Activated naive CD4-positive, alpha-beta T cell treated with Interleukin-2 at 50 U/mL for 16 hours (primary cell): ENCODE results near the gene PDCL3.
A peak's percentile ranks its signal among the peaks of the same experiment; 100 is the strongest.

Experiments
- DNase-seq: peaks from one replicate; pipeline ENCODE4 v3.0.0-alpha.2; 2020

Gene PDCL3

DNA sequence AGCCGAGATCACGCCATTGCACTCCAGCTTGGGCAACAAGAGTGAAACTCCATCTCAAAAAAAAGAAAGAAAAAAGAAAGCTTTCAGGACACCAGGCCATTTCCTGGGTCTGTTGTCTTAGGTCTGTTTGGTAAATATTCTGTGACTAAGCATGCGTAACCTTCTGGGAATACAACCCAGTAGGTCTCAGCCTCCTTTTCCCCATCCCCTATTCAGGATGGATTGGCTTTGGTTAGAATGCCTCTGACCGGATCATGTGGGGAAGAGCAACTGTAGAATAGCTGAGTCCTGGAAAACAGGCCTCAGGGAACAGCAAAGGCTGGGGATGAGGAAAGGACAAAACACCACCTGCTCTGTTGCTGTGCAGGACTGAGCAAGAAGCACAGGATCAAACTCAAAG, 1.6 kb upstream of the PDCL3 start:
- DNase-seq = no peak

DNA sequence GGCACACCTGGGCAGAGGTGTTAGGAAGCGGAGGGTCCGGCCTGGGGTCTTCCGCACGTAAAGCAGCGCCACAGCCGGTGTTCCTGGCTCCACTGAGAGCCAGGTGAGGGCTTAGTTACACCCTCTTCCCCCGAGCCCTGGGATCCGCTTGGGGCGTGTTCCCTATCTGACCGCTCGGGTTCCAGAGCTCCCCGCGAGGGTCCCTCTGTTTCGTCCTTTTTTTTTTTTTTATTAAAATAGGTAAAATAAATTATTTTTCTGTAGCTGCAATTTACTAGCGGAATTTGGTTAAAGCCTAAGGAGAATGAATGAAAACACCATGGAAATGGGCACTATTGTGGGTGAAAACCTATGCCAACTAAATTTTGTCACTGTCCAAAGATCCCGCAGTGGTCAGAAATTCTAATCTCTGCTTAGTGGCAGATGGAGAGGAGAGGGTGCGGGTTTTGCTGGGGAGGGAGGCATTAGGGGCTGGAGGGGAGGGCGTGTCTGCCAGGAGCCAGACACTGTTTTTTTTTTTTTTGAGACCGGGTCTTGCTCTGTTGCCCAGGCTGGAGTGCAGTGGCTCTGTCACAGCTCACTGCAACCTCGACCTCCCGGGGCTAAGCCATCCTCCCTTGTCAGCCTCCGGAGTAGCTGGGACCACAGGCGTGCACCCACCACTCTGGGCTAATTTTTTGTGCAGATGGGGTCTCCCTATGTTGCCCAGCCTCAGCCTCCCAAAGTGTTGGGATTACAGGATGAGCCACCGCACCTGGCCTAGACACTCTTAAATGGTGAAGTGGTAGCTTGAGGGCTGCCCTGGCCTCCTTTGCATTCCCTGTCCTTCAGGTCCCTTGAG, 834 bp downstream of the PDCL3 start:
- no peak for DNase-seq

DNA sequence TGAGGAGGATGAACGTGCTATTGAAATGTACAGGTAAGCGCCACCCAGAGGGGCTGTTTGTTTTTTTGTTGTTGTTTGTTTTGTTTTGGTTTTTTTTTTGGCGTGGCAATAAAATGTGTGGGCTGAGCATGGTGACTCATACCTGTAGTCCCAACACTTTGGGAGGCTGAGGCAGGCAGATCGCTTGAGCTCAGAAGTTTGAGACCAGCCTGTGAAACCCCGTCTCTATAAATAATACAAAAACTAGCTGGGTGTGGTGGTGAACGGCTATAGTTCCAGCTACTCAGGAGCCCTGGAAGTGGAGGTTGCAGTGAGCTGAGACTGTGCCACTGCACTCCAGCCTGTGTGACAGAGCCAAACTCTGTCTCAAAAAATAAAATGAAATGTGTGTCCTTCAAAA, 6.2 kb downstream of the PDCL3 start:
- DNase-seq = no peak

DNA sequence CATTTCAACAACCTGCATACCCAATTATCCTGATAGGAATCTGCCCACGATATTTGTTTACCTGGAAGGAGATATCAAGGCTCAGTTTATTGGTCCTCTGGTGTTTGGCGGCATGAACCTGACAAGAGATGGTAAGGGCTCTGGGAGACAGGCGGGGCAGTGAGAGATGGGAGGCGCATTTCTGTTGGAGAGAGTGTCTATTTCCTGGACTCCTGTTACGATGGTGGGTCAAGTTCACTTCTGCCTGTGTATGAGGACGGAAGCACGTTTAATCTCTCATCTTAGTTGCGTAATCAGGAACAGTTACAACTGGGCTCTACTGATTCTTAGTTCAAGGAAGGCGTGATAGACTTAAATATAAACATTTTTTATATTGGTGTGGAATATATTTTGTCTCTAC, 8.9 kb downstream of the PDCL3 start:
- DNase-seq = no peak

DNA sequence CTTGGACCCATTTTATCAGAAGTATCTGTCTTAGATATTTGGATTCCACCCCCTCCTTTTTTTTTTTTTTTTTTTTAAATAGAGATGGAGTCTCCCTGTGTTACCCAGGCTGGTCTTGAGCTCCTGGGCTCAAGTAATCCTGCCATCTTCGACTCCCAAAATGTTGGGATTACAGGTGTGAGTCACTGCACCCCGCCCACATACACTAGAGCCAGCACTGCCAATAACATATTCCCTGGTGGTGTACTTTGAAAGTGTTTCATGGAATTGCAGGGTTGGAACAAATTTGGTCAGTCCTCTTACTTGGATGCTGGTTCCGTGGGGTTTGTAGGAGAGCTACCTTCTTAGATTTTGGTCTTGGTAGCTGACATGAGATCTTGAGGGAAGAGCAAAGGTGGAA, 15.0 kb downstream of the PDCL3 start:
- DNase-seq = no peak

DNA sequence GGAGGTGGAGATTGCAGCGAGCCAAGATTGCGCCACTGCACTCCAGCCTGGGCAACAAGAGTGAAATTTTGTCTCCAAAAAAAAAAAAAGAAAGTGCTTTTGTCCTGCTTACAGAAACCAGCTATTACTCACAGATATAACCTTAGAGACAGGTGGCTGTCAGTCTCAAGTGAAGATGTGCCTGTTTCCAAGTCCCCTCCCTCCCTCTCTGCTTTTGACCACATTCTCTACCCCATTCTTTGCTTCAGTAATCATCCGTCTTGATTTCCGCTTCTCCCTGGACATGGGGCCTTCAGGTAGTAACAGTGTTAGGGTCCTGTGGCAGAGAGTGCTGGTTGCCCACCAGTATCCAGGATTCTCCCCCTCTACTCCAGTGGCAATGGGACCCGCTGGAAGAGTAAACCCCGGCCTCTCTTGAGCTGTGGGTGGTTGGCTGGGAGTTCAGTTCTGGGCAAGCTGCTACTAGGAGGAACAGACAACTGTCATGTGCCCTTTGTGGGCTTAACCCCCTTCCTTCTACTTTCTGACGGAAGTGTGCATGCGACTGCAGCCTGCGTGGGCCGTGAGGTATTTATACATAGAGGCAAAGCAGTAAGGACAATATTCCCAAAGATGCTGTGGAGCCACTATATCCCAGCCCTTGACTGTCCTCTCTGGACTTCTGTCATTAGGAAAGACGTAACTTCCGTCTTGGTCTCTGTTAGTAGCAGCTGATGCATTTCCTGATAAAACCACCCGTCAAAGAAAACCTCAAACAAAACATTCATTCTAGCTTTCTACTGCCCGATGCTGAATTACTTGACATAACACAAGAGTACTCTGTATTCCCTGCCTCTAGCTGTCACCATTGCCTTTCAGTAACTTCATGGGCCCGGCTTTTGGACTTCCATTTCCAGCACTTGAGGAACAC, 17.8 kb downstream of the PDCL3 start:
- peak; percentile 43 for DNase-seq

DNA sequence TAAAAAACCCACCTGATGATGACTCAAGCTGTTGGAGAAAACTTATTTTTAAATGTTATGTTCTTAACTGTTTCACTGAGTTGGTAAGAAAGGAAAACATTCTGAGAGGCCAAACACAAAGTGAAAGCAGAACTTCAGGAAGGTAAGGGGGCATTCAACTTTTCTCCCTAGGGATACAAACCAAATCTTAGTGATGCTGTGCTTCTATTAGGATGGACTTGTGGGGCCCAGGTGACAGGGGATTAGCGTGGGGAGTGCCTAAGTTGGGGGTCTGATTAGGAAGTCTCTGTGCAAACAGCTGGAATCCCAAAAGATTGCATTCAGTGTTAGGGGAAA, 18.5 kb downstream of the PDCL3 start:
- DNase-seq = no peak

DNA sequence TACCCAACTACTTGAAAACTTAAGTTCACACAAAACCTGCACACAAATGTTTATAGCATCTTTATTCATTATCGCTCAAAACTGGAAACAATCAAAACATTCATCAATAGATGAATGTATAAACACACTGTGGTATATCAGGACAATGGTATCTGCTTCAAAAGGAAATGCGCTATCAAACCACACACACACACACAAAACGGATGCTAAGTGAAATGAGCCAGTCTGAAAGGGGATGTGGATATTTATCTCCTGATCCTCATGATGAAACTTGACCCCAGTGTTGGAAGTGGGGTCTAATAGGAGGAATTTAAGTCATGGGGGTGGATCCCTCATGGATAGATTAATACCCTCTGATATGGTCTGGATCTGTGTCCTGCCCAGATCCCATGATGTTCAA, 22.0 kb downstream of the PDCL3 start:
- DNase-seq = no peak

DNA sequence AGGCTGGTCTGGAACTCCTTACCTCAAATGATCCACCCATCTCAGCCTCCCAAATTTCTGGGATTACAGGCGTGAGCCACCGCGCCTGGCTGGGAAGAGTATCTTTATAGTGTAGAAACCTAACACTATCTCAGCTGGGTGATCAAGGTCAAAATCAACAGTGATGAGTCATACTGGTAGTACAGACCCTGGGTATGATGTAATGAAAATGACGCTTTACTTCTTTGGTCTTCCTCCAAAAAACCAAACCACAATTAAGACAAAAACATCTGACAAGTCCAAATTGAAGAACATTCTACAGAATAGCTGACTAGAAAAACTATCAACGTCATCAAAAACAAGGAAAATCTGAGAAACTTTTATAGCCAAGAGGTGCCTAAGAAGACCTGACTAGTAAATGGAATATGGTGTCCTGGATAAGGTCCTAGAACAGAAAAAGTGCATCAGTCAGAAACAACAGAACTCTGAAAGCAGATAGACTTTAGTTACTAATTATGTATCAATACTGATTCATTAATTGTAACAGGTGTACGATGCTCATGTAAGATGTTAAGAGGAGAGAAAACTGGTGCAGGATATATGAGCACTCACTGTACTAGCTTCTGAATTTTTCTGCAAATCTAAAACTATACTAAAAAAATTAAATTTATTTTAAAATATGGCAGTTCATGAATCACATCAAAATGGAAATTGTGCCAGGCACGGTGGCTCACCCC, 25.4 kb downstream of the PDCL3 start:
- peak; percentile 12 for DNase-seq

DNA sequence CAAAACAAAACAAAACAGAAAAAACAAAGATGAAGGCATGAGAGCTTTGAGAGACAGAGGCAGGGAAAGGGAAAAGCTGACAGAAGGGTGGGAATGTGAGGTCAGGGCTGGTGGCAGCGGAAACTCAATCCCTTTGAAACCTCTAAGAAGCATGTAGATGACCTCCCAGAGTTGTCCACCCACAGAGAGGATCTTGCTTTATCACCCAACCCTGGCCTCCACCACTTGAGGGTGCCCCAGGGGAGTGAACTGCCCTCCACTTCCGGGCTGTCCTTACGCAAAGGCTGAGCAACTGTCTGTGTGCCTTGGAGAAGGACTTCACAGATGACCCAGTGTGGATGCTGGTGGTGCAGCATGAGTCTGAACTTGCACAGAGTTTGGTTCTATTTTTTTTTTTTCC, 26.7 kb downstream of the PDCL3 start:
- DNase-seq = no peak

DNA sequence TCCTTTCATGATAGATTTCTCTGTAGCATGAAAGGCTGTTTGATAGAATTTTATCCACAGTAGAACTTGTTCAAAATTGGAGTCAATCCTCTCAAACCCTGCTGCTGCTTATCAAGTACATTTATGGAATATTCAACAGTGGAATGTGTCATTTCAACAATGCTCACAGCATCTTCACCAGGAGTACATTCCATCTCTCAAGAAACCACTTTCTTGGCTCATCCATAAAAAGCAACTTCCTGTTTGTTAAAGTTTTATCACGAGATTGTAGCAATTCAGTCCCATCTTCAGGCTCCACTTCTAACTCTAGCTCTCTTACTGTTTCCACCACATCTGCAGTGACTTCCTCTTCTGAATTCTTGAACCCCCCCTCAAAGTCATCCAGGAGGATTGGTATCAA, 29.4 kb downstream of the PDCL3 start:
- no peak for DNase-seq

DNA sequence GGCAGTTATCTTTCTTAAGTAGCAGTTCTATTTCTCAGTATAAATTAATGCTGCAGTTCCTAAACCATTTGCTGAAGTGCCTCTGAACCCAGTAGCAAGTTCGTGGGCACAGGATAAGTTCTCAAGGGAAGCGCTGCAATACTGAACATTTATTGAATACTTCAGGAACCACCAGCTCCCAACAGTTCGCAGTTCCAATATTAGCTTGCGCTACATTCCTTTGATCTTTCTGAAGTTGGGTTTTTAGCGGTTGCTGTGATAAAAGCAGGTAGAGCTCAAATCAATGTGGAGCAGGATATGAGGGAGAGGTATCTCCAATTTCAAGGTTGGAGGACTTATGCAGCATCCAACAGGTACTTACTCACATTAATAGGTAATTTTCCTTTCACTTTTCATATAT, 33.7 kb downstream of the PDCL3 start:
- DNase-seq = no peak

DNA sequence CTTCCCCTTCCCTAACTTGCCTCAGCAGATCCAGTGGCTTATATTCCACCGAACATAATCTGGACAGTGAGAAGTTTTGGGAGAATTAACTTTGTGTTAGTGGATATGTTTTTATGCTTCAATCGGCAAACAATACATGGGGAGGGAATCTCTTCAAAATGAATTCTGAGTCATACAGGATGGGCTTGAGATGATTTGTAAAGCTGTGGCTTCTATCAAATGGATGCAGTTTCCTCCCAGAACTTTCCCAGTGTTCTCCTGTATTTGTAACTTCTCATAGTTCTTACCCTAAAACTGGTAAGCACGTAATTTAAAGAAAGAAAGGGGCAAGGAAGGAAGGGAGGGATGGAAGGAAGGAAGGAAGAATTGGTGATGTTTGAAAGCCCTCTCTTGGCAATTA, 36.8 kb downstream of the PDCL3 start:
- no peak for DNase-seq

DNA sequence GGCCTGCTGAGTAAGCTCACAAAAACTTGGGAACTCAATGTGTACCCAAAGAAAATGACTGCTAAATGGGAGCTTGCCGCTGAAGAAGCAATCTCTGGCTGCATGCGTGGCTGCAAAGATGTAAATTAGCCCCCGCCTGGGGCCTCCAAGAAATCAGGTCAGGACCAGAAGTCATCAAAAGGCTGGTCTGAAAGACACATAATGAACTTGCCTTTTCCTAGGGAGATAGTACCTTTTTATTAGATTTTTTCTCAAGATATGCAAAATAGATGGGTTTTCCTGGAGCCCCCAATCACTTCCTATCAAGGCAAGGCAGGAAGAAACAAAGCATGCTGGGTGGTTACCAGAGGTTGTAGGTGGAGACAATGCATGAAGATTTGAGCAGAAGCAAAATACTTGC, 38.9 kb downstream of the PDCL3 start:
- no peak for DNase-seq

DNA sequence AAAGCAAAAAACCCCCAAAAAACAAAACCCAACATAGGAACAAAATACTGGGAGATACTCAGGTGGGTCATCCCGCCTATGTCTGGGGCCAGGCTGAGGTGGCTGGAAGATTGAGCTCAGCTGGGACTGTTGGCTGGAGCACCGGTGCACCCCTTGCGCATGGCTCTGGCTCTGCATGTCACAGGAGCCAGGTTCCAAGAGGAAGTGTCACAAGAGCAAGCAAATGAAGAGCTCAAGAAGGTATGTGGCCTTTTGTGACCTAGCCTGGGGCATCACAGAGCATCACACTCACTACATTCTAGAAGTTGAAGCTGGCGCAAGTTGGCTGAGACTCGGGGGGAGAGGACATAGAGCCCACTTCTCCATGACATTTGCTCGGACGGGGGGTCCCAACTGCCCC, 40.6 kb downstream of the PDCL3 start:
- DNase-seq = no peak

DNA sequence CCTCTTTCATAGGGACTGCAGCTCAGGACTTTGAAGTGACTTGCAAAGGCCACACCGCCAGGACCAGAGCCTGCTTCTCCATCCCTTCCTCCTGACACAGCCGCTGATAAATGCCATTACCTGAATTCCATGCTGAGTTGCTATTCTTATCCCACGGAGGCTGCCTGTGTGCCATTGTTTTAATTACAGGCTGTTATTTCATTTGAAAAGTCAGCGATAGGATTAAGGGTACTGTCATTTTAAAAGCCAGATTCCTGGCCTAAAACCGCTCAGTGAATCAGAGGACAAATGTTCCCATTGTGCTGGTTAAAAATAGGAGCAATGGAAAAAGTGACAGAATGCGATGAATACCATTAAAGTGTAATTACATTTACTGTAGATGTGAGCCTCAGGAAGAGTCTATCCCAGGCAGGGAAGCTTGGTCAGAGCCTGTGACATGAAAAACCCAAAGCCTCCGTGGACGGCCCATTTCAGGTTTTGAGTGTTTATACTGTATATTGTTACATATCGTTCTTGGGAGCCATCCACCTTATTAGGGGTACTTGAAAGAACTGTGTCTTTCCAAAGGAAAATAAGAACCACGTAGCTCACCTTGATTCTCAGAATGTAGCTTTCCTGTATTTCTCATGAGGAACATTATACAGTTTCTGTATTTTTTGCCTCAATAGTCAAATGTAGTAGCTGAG, 41.3 kb downstream of the PDCL3 start:
- no peak for DNase-seq

DNA sequence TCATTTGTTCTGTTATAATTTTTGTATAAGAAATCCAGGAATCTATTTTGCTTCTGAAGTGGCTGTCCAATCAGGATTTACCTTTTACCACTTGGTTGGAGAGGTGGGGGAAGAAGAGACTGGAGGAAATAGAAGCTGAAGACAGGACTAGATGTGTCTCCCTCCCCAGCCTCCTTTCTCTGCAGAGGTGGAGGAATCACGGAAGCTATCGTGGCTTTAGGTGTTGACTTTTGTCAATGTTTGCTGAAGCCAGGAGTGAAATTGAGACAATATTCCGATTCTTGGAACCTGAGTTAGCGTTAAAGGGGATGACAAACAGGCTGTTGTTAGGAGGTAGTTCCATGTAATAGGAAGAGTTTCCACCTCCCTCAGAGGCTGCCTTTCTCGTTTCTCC, 43.5 kb downstream of the PDCL3 start:
- DNase-seq = no peak

DNA sequence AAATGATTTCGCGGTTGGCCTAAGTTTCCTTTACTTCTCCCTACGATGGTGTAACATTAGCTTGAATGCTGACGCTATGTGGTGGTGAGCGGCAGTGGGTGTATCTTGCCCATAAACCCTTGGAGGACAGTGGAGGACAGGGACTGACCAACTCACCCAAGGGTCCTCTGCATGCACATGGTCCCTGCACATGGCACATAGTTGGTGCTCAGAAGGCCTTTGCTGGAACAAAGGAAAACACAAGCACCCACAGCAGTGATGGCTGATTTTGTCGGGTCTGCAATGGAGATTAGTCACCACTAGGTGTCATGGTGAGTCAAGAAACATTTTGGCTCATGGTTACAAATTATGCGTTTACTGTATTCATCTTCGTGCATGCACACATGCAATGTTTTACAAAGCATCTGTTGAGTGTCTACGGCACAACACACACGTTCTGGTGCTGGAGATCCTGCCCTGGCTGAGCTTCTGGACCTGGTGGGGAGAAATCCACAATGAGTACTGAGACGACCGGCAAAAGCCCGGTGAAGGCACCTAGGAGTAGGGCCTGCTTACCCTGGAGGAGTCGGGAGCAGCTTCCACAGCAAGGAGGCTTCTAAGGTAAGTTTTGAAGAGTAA, 44.0 kb downstream of the PDCL3 start:
- DNase-seq = peak; percentile 20

DNA sequence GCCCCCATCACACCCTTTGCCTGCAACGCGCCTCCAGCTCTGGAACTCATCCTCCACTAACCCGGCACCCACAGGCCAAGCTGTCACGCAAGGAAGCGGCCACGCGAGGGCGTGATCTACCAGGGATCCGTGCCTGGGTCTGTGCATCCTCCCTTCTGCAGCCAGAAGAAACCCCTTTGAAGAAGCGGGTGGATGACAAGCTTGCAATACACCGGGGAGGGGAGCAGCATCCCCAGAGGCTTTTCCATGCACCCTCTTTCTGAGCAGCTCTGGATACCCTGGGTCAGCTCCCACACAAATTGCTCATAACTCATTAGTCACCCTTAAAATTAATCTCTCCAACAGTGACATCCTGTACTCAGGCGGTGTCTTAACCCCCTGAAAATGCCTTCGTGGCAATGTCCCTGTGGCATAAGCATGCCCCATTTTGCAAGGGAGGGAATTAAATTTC, 47.6 kb downstream of the PDCL3 start:
- peak; percentile 76 for DNase-seq

DNA sequence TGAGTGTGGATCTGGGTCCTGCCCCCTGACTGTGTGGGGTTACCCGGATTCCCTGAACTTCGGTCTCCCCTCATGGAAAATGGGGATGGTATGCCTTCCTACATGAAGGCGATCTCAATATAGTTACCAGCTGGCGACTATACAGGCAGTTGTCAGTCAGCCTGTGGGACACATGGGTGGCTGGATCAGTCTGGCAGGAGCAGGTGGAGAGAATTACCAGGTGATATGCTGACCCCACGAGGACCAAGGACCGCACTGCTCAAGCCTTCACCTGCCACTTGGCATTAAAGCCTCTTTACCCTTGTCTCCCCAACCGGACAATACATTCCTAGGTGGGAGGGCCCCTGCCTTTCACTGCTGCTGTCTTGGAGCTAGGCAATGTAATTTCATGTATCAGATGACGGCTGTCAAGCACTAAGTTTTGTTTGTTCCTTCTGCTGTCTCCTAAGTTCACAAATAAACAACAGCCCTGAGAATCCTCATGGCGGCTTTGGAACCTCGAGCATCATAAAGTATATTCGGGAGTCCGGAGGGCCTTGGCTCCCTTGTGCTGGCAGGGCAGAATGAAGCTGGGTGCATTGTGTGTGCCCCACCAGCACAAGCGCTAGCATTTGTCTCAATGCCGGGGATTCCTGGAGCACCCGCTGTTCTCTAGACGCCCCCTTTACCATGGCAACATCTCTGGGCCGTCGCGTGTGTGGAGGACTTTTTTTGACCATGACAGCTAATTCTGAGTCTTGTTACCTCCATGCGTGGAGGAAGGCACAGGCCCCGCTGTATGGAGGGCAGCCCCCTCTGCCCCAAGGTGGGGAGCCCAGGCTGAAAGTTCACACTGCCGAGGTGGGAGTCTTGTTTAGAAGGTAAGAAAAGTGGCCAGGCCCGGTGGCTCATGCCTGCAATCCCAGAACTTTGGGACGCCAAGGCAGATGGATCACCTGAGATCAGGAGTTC, 48.6 kb downstream of the PDCL3 start:
- DNase-seq = no peak

DNA sequence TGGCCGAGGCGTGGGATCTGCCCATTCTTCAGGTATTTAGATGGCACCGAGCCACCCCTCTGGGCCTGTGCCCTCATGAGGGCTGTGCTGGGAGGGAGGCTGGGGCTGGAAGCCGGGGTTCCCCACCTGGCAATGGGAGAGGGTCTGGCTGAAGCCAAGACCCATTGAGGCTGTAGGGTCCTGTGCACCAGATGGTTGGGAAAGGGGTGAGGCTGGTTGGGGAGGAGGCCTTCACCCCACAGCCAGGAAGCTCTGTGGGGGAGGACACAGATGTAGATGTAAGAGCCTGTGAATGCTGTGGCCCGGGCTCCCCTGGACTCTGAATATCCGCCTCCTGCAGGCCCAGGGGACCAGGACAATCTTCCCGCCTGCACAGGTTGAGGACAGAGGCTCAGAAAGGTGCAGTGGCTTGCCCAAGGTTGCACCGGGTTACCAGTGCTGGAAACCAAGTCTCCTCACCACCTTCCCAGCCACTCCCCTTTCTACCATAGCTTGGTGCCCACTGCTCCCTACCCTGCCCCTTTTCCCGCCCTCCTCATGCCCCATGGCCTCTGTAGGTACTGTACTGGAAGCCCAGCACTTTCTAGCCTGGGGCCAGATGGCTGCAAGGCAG, 49.7 kb downstream of the PDCL3 start:
- no peak for DNase-seq
